ENCODE measurements around the gene LCAT. TPM values are rescaled to one million over a fixed set of nuclear protein-coding genes. Genes with fewer than 3 reads are reported as not detected.

Gene LCAT
- total and polyA plus RNA-seq, 2 experiments from 2014 or later, result 13.7 to 18.9 TPM

DNA sequence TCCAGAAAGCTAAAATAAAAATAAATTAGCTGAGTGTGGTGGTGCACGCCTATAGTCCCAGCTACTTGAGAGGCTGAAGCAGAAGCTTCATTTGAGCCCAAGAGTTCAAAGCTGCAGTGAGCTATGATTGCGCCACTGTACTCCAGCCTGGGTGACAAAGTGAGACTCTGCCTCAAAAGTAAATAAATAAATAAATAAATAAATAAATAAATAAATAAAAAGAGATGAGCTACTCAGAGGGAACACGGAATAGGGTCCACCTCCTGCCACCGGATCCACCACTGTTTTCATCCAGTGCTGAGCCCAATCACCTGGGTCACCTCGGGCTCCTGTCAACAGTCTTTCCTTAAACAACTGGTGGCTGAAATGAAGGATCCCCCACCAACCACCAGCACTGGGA, 43.0 kb upstream of the LCAT start (continued):
- no peak for TF ChIP-seq ZNF462 (CRISPR knock-in tag; IDR thresholded peaks at IDR 0.05)
- no peak for TF ChIP-seq CREB1 (CRISPR knock-in tag; IDR thresholded peaks at IDR 0.05; ENCODE audit: low read depth)
- no peak for TF ChIP-seq ZNF331 (CRISPR knock-in tag; IDR thresholded peaks at IDR 0.05; ENCODE audit: low read depth)
- no peak for TF ChIP-seq NANOG (IDR thresholded peaks at IDR 0.05; ENCODE audit: borderline replicate concordance)
- no peak for TF ChIP-seq EZH2phosphoT487 (IDR thresholded peaks at IDR 0.05; ENCODE audit: unreplicated experiment)
- TF ChIP-seq, protein P1, sequence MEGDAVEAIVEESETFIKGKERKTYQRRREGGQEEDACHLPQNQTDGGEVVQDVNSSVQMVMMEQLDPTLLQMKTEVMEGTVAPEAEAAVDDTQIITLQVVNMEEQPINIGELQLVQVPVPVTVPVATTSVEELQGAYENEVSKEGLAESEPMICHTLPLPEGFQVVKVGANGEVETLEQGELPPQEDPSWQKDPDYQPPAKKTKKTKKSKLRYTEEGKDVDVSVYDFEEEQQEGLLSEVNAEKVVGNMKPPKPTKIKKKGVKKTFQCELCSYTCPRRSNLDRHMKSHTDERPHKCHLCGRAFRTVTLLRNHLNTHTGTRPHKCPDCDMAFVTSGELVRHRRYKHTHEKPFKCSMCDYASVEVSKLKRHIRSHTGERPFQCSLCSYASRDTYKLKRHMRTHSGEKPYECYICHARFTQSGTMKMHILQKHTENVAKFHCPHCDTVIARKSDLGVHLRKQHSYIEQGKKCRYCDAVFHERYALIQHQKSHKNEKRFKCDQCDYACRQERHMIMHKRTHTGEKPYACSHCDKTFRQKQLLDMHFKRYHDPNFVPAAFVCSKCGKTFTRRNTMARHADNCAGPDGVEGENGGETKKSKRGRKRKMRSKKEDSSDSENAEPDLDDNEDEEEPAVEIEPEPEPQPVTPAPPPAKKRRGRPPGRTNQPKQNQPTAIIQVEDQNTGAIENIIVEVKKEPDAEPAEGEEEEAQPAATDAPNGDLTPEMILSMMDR (conservative IDR thresholded peaks at IDR 0.05; ENCODE audit: low read depth in 2 of 2), result no peak
- no peak for TF ChIP-seq REST (IDR thresholded peaks at IDR 0.05; ENCODE audit: unreplicated experiment)
- TF ChIP-seq ZNF114 (CRISPR knock-in tag; IDR thresholded peaks at IDR 0.05), result no peak

All from GM23338 (cell line).